ENCODE measurements around the gene ARL6IP6.

ARL6IP6 gene

DNA sequence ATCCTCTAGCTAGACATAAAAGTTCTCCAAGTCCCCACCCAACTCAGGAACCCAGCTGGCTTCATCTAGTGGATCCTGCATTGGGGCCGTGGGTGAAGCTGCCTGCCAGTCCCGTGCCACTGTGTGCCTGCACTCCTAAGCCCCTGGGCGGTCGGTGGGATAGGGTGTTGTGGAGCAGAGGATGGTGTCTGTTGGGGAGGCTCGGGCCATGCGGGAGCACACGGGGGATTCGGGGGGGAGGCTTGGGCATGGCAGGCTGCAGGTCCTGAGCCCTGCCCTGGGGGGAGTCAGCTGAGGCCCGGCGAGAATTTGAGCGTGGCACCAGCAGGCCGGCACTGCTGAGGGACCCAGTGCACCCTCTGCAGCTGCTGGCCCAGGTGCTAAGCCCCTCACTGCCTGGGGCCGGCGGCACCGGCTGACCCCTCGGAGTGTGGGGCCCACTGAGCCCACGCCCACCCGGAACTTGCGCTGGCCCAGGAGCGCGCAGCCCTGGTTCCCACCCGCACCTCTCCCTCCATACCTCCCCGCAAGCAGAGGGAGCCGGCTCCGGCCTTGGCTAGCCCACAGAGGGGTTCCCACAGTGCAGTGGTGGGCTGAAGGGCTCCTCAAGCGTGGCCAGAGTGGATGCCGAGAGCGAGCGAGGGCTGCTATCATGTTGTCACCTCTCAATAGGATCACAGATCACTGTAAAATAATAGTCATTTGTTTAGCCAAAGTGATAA, 86.4 kb downstream of the ARL6IP6 start:
- H3K4me3 ChIP-seq (ENCODE audit: low read depth, low read length) = no peak overlapping the region
- TF ChIP-seq, protein P1, sequence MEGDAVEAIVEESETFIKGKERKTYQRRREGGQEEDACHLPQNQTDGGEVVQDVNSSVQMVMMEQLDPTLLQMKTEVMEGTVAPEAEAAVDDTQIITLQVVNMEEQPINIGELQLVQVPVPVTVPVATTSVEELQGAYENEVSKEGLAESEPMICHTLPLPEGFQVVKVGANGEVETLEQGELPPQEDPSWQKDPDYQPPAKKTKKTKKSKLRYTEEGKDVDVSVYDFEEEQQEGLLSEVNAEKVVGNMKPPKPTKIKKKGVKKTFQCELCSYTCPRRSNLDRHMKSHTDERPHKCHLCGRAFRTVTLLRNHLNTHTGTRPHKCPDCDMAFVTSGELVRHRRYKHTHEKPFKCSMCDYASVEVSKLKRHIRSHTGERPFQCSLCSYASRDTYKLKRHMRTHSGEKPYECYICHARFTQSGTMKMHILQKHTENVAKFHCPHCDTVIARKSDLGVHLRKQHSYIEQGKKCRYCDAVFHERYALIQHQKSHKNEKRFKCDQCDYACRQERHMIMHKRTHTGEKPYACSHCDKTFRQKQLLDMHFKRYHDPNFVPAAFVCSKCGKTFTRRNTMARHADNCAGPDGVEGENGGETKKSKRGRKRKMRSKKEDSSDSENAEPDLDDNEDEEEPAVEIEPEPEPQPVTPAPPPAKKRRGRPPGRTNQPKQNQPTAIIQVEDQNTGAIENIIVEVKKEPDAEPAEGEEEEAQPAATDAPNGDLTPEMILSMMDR (IDR thresholded peaks at IDR 0.05; ENCODE audit: borderline replicate concordance, insufficient read depth, low read depth, low read length) = no peak

DNA sequence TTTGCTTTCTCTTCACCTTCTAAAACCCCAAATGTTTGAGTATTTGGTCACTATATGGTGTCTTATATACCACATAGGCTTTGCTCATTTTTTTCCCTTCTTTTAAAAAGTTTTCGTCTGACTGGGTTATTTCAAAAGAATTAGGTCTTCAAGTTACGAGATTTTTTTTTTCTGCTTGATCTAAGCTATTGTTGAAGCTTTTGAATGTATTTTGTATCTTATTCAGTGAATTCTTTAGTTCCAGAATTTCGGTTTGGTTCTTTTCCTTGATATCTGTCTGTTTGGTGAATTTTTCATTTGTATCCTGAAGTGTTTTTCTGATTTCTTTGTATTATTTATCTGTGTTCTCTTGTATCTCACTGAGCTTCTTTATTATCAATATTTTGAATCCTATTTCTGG, 93.5 kb downstream of the ARL6IP6 start:
- TF ChIP-seq, protein P1 (IDR thresholded peaks at IDR 0.05; ENCODE audit: borderline replicate concordance, insufficient read depth, low read depth, low read length) = no peak

More for the DNA sequence above, 93.5 kb downstream of the ARL6IP6 start:
- H3K4me3 ChIP-seq (ENCODE audit: low read depth, low read length) = no peak overlapping the region

All from GM12875 (cell line).